ENCODE data around the gene FNDC10.
"Not testable (repeated sequence)": the region's sequence is repeated elsewhere in the genome, so short reads cannot be mapped to it uniquely, and the experiment has no call there.

Gene FNDC10

GRCh38 chr1:1564268-1564667 is 35.7 kb downstream of the FNDC10 start:
- no peak for DNase-seq

GRCh38 chr1:1563688-1564087 is 36.2 kb downstream of the FNDC10 start:
- no peak for DNase-seq

GRCh38 chr1:1562556-1563195 is 37.3 kb downstream of the FNDC10 start:
- no peak for DNase-seq

- DNase-seq, result no peak
Measured at GRCh38 chr1:1561801-1562470, 38.0 kb downstream of the FNDC10 start.

- DNase-seq, result no peak
Measured at GRCh38 chr1:1560178-1560577, 39.8 kb downstream of the FNDC10 start.

GRCh38 chr1:1559066-1559465 is 40.9 kb downstream of the FNDC10 start:
- no peak for DNase-seq

- no peak for DNase-seq
Measured at GRCh38 chr1:1558591-1558990, 41.3 kb downstream of the FNDC10 start.

- not testable (repeated sequence) for DNase-seq
Measured at GRCh38 chr1:1557688-1558087, 42.2 kb downstream of the FNDC10 start.

GRCh38 chr1:1556961-1557360 is 43.0 kb downstream of the FNDC10 start:
- not testable (repeated sequence) for DNase-seq

- DNase-seq, result no peak
Measured at GRCh38 chr1:1556505-1556904, 43.4 kb downstream of the FNDC10 start.

- no peak for DNase-seq
Measured at GRCh38 chr1:1554926-1555915, 44.7 kb downstream of the FNDC10 start.

GRCh38 chr1:1554550-1554925 is 45.4 kb downstream of the FNDC10 start:
- no peak for DNase-seq

GRCh38 chr1:1553821-1554494 is 46.0 kb downstream of the FNDC10 start:
- no peak for DNase-seq

GRCh38 chr1:1552263-1552639 is 47.7 kb downstream of the FNDC10 start:
- DNase-seq, result no peak

GRCh38 chr1:1551524-1552262 is 48.2 kb downstream of the FNDC10 start:
- DNase-seq, result no peak

- no peak for DNase-seq
Measured at GRCh38 chr1:1550591-1551432, 49.1 kb downstream of the FNDC10 start.

GRCh38 chr1:1550087-1550486 is 49.8 kb downstream of the FNDC10 start:
- no peak for DNase-seq

- no peak for DNase-seq
Measured at GRCh38 chr1:1548591-1548990, 51.3 kb downstream of the FNDC10 start.

Data from CD4-positive, alpha-beta T cell treated with Interferon gamma for 1 hour (primary cell).